Measurements from ENCODE around the gene BCLAF1. TPM values are rescaled to one million over a fixed set of nuclear protein-coding genes. Genes with fewer than 3 reads are reported as not detected.

Gene BCLAF1
- total and polyA plus RNA-seq, 8 donors: 112 to 254 (median 198) TPM

DNA sequence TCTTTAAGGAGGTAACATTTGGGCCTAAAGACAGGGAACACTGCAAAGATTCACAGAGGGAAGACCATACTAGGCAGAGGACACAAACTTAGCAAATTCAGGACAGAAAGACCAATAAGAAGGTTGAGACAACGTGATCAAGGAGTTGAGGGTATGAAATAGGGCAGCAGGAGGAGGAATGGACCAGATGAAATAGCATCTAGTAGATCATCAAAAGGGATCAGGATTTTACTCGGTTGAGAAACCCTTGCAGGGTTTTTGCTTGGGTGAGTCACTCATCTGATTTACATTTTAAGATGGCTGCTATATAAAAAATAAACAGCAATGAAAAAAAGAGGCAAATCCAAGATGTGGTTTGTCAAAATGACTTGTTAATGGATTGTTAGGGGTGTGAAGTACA lies 4.7 kb downstream of the BCLAF1 start:
- no peak overlapping the region for H3K4me3 ChIP-seq

DNA sequence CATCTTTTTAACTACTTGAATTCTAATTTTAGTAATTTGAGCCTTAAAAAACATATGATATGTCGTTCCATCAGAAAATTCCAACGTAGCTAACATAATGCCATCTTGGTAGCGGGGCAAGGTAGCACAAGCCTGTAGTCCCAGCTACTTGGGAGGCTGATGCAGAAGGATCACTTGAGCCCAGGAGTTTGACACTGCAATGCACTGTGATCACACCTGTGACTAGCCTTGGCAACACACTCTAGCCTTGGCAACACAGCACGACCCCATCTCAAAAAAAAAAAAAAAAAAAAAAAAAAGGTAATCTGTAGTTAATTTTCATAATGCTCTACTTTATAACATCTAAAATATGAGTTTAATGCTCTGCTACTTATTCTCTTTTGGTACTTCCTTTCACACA lies 6.7 kb downstream of the BCLAF1 start:
- peak; percentile 32 for ATAC-seq
- Histone ChIP-seq H3K27me3 (no peaks in the 10 kb centered on the region), H3K4me3 (no peak overlapping the region), H3K9me3 (no peaks in the 10 kb centered on the region), H3K27ac (no peak overlapping the region), H3K36me3 (peaks cover 0 to 33% of the 10 kb centered on the region in 2 donors), H3K4me1 (peaks cover 50 to 80% of the 10 kb centered on the region in 2 donors)
- TF ChIP-seq, protein P1, sequence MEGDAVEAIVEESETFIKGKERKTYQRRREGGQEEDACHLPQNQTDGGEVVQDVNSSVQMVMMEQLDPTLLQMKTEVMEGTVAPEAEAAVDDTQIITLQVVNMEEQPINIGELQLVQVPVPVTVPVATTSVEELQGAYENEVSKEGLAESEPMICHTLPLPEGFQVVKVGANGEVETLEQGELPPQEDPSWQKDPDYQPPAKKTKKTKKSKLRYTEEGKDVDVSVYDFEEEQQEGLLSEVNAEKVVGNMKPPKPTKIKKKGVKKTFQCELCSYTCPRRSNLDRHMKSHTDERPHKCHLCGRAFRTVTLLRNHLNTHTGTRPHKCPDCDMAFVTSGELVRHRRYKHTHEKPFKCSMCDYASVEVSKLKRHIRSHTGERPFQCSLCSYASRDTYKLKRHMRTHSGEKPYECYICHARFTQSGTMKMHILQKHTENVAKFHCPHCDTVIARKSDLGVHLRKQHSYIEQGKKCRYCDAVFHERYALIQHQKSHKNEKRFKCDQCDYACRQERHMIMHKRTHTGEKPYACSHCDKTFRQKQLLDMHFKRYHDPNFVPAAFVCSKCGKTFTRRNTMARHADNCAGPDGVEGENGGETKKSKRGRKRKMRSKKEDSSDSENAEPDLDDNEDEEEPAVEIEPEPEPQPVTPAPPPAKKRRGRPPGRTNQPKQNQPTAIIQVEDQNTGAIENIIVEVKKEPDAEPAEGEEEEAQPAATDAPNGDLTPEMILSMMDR (IDR thresholded peaks at IDR 0.05): no peak
- DNase-seq: no peak
- intact Hi-C loops (cut with DNase I): no loop called here

More for the DNA sequence above, 4.7 kb downstream of the BCLAF1 start:
- TF ChIP-seq, protein P1 (IDR thresholded peaks at IDR 0.05): no peak
- Histone ChIP-seq H3K9me3 (no peaks in the 10 kb centered on the region), H3K27ac (no peak overlapping the region), H3K27me3 (no peaks in the 10 kb centered on the region), H3K4me1 (peaks cover 53 to 85% of the 10 kb centered on the region in 2 donors), H3K36me3 (peaks cover 0 to 13% of the 10 kb centered on the region in 2 donors)
- no peak for DNase-seq
- no peak for ATAC-seq
- intact Hi-C loops (cut with DNase I): no loop called here

DNA sequence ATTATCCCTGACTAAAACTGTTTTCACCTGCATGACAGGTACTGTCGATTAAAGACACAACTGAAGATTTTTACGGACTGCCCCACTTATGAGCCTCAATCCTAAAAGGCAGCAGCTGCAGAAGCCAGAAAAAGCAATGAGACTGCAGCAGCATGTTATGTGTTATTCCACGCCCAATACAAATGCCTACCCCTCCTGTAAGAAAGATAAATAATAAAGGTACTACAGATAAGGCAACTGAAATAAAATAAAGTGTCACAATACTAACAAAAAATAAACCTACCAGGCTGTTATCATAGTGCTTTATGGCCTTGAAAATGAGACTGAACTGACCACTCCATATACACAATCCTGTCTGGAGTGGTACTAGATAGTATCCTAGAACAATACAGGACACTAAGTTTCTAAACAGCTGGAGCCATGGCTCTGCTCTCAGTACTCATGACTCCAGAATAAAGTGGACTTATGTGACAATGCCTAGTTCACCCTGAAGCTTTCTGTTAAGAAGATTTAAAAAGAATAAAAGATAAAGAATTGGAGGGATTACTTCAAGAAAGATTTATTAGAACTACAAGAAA lies 9.5 kb downstream of the BCLAF1 start:
- no peaks in the 10 kb centered on the region for H3K27me3 ChIP-seq
- peak; percentile 25 for ATAC-seq
- no peak overlapping the region for H3K4me3 ChIP-seq
- H3K27ac ChIP-seq: no peak overlapping the region
- no peak for DNase-seq
- H3K4me1 ChIP-seq: peaks cover 31 to 52% of the 10 kb centered on the region in 2 donors
- H3K36me3 ChIP-seq: peaks cover 0 to 58% of the 10 kb centered on the region in 2 donors
- TF ChIP-seq, protein P1 (IDR thresholded peaks at IDR 0.05): no peak
- intact Hi-C loops (cut with DNase I): no loop called here
- no peaks in the 10 kb centered on the region for H3K9me3 ChIP-seq

DNA sequence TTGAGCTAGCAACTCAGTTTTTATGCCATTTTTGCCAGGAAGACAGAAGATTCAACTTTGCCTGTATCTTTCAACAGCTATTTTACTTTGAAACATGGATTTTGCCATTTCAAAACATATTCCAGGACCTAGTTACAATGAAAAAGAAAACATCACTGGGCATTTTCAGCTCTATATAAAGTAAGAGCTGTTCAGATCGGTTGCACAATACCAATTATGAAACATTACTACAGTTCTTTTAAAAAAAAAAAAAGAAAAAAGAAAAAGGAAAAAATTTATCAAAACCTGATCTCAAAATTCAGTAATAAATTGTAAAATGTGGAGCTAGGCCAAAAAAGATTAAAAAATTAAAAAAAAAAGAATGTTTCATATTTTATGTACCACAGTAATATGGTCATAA lies 15.6 kb downstream of the BCLAF1 start:
- no peaks in the 10 kb centered on the region for H3K27me3 ChIP-seq
- H3K4me1 ChIP-seq: peaks cover 0 to 5% of the 10 kb centered on the region in 2 donors
- ATAC-seq (no peak), DNase-seq (no peak)
- TF ChIP-seq, protein P1 (IDR thresholded peaks at IDR 0.05): no peak
- H3K27ac ChIP-seq: no peak overlapping the region
- intact Hi-C loops (cut with DNase I): no loop called here
- peaks cover 7 to 95% of the 10 kb centered on the region in 2 donors for H3K36me3 ChIP-seq
- no peaks in the 10 kb centered on the region for H3K9me3 ChIP-seq
- H3K4me3 ChIP-seq: no peak overlapping the region

DNA sequence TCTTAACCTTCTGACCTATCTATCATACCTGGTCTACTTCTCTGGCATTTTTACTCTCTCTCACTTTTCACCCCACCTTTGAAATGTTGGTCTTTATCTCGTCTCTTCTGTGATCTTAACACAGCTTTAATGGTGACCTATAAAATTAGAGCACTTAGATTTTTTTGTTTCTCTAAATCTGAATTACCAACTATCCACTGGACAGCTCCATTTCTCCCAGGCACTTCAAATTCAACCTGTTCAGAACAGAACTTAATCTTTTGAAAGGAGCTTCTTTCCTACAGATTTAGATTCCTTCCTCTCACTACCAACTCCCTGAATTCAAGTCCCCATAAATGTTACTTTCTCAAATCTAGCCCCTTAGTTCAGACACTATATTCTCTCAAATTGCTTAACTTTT lies 24.5 kb downstream of the BCLAF1 start:
- intact Hi-C loops (cut with DNase I): no loop called here
- Histone ChIP-seq H3K36me3 (peaks cover 8 to 97% of the 10 kb centered on the region in 2 donors), H3K9me3 (no peaks in the 10 kb centered on the region), H3K27me3 (no peaks in the 10 kb centered on the region), H3K27ac (no peak overlapping the region), H3K4me3 (no peak overlapping the region), H3K4me1 (peaks cover 0 to 6% of the 10 kb centered on the region in 2 donors)
- ATAC-seq: no peak
- TF ChIP-seq, protein P1 (IDR thresholded peaks at IDR 0.05): no peak
- DNase-seq: no peak
